GM18507 (cell line): ENCODE measurements around the gene FHIT.

Experiments
- DNase-seq: peaks from one replicate; pipeline ENCODE4 v3.0.0; 2011; ENCODE audit warnings: low read depth; ENCODE audit not compliant: insufficient read length; ENCODE audit errors: extremely low spot score
- FAIRE-seq: peaks from 2 replicates; lab custom pipeline; 2011; peaks lifted over from hg19 to GRCh38; lab: Jason Lieb, UNC

Gene FHIT

GRCh38 chr3:59714066-59714465 lies 1537.2 kb downstream of the FHIT start:
- DNase-seq (no peak), FAIRE-seq (no peak)

DNA sequence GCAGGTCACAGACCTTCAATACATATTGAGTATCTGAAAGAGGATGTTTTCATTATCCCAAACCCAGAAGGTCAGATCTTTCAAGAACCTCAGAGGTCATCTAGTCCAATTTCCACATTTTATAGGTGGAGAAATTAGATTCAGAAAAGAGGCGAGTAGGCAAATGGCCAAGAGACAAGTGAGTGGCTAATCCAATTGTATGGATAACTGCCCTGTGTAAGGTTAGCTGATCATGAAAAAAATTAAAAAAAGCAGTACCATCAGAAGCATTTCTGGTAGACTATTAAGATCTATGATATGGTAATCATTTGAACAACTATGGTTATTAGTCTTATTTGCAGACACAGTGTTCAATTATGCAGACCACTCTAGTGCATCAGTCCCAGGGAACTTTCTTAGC lies 1540.7 kb downstream of the FHIT start:
- DNase-seq (no peak), FAIRE-seq (no peak)

- no peak for DNase-seq
- FAIRE-seq = no peak
Measured at GRCh38 chr3:59709702-59710553, 1541.3 kb downstream of the FHIT start.

- FAIRE-seq = no peak
- no peak for DNase-seq
Measured at GRCh38 chr3:59708202-59708601, 1543.0 kb downstream of the FHIT start.

DNA sequence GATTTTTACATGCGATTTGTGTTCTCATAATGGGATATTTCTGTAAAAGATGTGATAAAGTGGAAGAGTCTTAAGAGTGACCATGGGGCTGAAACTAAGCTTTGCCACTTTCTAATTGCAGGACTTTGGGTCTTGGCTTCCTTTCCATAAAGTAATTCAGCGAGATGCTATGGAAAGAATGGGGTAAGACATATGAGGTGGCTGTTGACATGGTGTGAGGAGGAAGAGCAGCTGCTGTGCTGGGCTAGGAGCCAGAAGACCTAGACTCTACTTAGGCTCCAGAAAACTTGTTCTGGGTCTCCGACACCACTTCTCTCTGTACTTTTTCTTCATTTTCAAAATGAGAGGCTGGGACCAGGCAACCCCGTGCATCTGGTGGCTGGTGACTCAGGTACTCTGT lies 1547.0 kb downstream of the FHIT start:
- no peak for DNase-seq
- no peak for FAIRE-seq

- FAIRE-seq (no peak), DNase-seq (no peak)
Measured at GRCh38 chr3:59699648-59700320, 1551.5 kb downstream of the FHIT start.
